Measurements from ENCODE around the gene PDGFD.

PDGFD gene

DNA sequence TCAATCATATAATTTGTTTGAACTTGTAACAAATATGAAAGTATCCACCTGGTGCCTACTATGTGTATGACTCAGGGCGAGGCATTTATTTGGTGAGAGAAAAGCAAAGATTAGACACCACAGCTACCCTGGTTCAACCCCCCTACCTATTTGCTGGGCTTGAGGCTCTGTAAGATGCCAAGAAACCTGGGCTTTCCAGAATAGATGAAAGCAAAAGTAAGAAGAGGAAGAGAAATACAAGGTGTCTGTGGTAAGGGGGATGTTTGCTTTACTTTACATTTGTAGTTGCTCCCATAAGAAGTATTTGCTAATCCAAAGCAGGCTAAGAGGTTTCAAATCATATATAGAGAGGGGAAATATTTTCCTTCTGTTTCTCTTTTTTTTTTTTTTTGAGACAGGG lies 65.8 kb downstream of the PDGFD start:
- 100% methylated on average over 1 of the region's 1 CpG for WGBS, 2 experiments
- H3K36me3 ChIP-seq (ENCODE audit: control insufficient read depth, insufficient read depth, low read length): no peaks in the 10 kb centered on the region
- H3K9me3 ChIP-seq (ENCODE audit: control insufficient read depth, low read length): no peaks in the 10 kb centered on the region
- H3K4me3 ChIP-seq (ENCODE audit: insufficient read depth, low read depth, low read length): no peak overlapping the region
- H3K4me1 ChIP-seq (ENCODE audit: control insufficient read depth, insufficient read depth, low read length): no peaks in the 10 kb centered on the region
- no peak overlapping the region for H3K27ac ChIP-seq (ENCODE audit: insufficient read depth, low read depth, low read length, poor library complexity, severe bottlenecking)
- H3K27me3 ChIP-seq (ENCODE audit: control insufficient read depth, insufficient read depth, low read length, poor library complexity, severe bottlenecking): no peaks in the 10 kb centered on the region

GRCh38 chr11:104096900-104097299 lies 67.0 kb downstream of the PDGFD start:
- Histone ChIP-seq H3K27ac (ENCODE audit: insufficient read depth, low read depth, low read length, poor library complexity, severe bottlenecking) (no peak overlapping the region), H3K4me3 (ENCODE audit: insufficient read depth, low read depth, low read length) (no peak overlapping the region), H3K36me3 (ENCODE audit: control insufficient read depth, insufficient read depth, low read length) (no peaks in the 10 kb centered on the region), H3K27me3 (ENCODE audit: control insufficient read depth, insufficient read depth, low read length, poor library complexity, severe bottlenecking) (no peaks in the 10 kb centered on the region), H3K9me3 (ENCODE audit: control insufficient read depth, low read length) (no peaks in the 10 kb centered on the region), H3K4me1 (ENCODE audit: control insufficient read depth, insufficient read depth, low read length) (no peaks in the 10 kb centered on the region)
- WGBS, 2 experiments: 91 to 95% methylated on average over 3 of the region's 4 CpGs

DNA sequence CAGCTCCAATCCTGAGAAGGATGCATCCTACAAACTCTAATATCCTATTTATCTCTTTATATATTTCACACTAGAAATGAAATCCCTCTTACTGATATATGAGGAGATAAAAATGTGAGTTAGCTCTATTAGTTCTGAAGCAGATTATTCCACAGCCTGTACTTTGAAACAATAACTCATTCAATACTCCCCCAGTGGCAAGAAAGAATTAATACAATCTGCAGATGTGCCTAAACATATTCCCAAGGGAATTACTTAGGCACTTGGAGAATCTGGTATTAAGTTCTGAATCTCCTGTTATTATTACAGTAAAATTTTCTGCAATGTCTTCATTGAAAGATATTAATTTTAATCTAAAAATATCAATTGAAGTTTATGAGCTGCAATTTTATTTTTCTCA lies 68.2 kb downstream of the PDGFD start:
- Histone ChIP-seq H3K27ac (ENCODE audit: insufficient read depth, low read depth, low read length, poor library complexity, severe bottlenecking) (no peak overlapping the region), H3K9me3 (ENCODE audit: control insufficient read depth, low read length) (no peaks in the 10 kb centered on the region), H3K4me1 (ENCODE audit: control insufficient read depth, insufficient read depth, low read length) (no peaks in the 10 kb centered on the region), H3K27me3 (ENCODE audit: control insufficient read depth, insufficient read depth, low read length, poor library complexity, severe bottlenecking) (no peaks in the 10 kb centered on the region), H3K36me3 (ENCODE audit: control insufficient read depth, insufficient read depth, low read length) (no peaks in the 10 kb centered on the region), H3K4me3 (ENCODE audit: insufficient read depth, low read depth, low read length) (no peak overlapping the region)

DNA sequence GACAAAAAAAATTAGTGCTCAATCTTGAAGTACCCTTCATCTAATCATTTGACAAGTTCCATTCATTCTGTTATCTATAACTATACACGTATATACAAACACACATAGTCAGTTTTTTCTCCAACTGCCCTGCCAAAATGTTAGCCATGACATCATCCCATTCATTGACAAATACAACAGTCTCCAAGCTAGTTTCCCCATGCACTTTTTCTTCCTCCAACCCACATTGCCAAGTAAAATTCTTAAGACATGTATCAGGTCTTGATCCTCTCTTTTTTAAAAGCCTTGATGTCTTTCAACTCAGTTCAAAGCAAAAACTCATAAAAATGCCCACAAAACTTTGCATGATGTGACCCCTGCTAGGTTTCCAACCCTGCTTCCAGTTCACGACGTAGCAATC lies 69.4 kb downstream of the PDGFD start:
- Histone ChIP-seq H3K36me3 (ENCODE audit: control insufficient read depth, insufficient read depth, low read length) (no peaks in the 10 kb centered on the region), H3K9me3 (ENCODE audit: control insufficient read depth, low read length) (no peaks in the 10 kb centered on the region), H3K4me3 (ENCODE audit: insufficient read depth, low read depth, low read length) (no peak overlapping the region), H3K4me1 (ENCODE audit: control insufficient read depth, insufficient read depth, low read length) (no peaks in the 10 kb centered on the region), H3K27ac (ENCODE audit: insufficient read depth, low read depth, low read length, poor library complexity, severe bottlenecking) (no peak overlapping the region), H3K27me3 (ENCODE audit: control insufficient read depth, insufficient read depth, low read length, poor library complexity, severe bottlenecking) (no peaks in the 10 kb centered on the region)
- 92 to 95% methylated on average over 3 of the region's 3 CpGs for WGBS, 2 experiments

- H3K36me3 ChIP-seq (ENCODE audit: control insufficient read depth, insufficient read depth, low read length): no peaks in the 10 kb centered on the region
- H3K9me3 ChIP-seq (ENCODE audit: control insufficient read depth, low read length): no peaks in the 10 kb centered on the region
- no peaks in the 10 kb centered on the region for H3K4me1 ChIP-seq (ENCODE audit: control insufficient read depth, insufficient read depth, low read length)
- H3K27ac ChIP-seq (ENCODE audit: insufficient read depth, low read depth, low read length, poor library complexity, severe bottlenecking): no peak overlapping the region
- no peaks in the 10 kb centered on the region for H3K27me3 ChIP-seq (ENCODE audit: control insufficient read depth, insufficient read depth, low read length, poor library complexity, severe bottlenecking)
- WGBS, 2 experiments: 94 to 95% methylated on average over 4 to 5 of the region's 5 CpGs
- no peak overlapping the region for H3K4me3 ChIP-seq (ENCODE audit: insufficient read depth, low read depth, low read length)
Observed at GRCh38 chr11:104093426-104094280, 70.3 kb downstream of the PDGFD start.

DNA sequence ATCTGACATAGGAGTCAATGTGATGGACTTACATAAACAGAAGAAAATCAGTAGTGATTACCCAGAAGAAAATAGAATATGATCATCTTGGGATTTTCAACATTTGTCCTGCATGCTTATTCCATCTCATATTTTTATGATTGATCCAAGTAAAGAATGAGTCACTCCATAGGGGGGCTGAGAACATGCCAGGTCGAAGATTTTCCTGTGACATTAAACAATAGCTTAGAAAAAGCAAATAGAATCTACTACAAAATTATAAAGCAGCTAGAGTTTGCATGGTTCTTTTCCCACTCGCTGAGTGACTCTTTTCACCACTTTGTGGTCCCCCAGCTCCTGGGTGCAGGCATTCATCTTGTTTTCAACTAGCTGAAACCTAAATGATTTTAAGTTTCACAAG lies 71.2 kb downstream of the PDGFD start:
- no peaks in the 10 kb centered on the region for H3K9me3 ChIP-seq (ENCODE audit: control insufficient read depth, low read length)
- no peaks in the 10 kb centered on the region for H3K4me1 ChIP-seq (ENCODE audit: control insufficient read depth, insufficient read depth, low read length)
- no peak overlapping the region for H3K27ac ChIP-seq (ENCODE audit: insufficient read depth, low read depth, low read length, poor library complexity, severe bottlenecking)
- H3K4me3 ChIP-seq (ENCODE audit: insufficient read depth, low read depth, low read length): no peak overlapping the region
- H3K36me3 ChIP-seq (ENCODE audit: control insufficient read depth, insufficient read depth, low read length): no peaks in the 10 kb centered on the region
- 93 to 94% methylated on average over 2 of the region's 2 CpGs for WGBS, 2 experiments
- no peaks in the 10 kb centered on the region for H3K27me3 ChIP-seq (ENCODE audit: control insufficient read depth, insufficient read depth, low read length, poor library complexity, severe bottlenecking)

DNA sequence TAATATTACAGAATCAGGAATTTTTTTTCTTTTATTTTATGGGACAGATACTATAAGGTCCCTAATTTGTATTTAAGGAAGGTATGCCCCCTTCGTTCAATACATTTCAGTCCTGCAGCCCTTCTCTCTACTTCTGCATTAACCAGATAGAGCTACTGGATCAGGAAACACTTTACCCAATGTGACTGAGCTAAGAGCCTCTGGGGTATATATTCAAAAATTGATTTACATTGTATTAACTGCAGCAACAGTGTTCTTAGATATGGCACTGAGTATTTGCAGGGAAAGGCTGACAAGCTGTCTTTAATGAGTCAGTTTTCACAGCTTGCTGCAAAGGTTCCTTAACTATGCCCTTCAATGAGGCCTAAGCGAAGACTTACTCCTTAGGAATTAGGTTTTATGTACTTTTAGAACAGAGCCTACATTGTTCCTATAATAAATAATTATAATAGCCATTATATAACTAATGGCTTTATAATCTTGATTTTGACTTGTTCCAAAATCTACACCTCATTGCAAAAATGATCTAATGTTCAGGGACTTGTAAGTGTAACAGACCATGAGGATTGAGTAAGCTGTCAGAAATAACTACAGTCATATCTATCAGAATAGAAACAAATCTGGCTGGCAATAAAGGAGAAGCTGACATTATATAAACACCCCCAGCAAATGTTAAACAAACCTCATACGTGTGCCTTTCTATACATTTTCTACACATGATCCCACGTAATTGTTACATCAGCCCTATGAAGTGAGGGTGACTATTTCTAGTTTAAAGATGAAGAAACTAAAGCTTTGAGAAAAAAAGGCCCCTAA lies 72.5 kb downstream of the PDGFD start:
- WGBS, 2 experiments: 86 to 96% methylated on average over 1 to 4 of the region's 4 CpGs
- no peaks in the 10 kb centered on the region for H3K27me3 ChIP-seq (ENCODE audit: control insufficient read depth, insufficient read depth, low read length, poor library complexity, severe bottlenecking)
- H3K4me3 ChIP-seq (ENCODE audit: insufficient read depth, low read depth, low read length): no peak overlapping the region
- H3K36me3 ChIP-seq (ENCODE audit: control insufficient read depth, insufficient read depth, low read length): no peaks in the 10 kb centered on the region
- H3K27ac ChIP-seq (ENCODE audit: insufficient read depth, low read depth, low read length, poor library complexity, severe bottlenecking): no peak overlapping the region
- H3K9me3 ChIP-seq (ENCODE audit: control insufficient read depth, low read length): no peaks in the 10 kb centered on the region
- no peaks in the 10 kb centered on the region for H3K4me1 ChIP-seq (ENCODE audit: control insufficient read depth, insufficient read depth, low read length)

GRCh38 chr11:104090767-104091166 lies 73.2 kb downstream of the PDGFD start:
- no peaks in the 10 kb centered on the region for H3K36me3 ChIP-seq (ENCODE audit: control insufficient read depth, insufficient read depth, low read length)
- H3K4me1 ChIP-seq (ENCODE audit: control insufficient read depth, insufficient read depth, low read length): no peaks in the 10 kb centered on the region
- no peak overlapping the region for H3K27ac ChIP-seq (ENCODE audit: insufficient read depth, low read depth, low read length, poor library complexity, severe bottlenecking)
- no peaks in the 10 kb centered on the region for H3K9me3 ChIP-seq (ENCODE audit: control insufficient read depth, low read length)
- no peaks in the 10 kb centered on the region for H3K27me3 ChIP-seq (ENCODE audit: control insufficient read depth, insufficient read depth, low read length, poor library complexity, severe bottlenecking)
- 91 to 94% methylated on average over 3 of the region's 3 CpGs for WGBS, 2 experiments
- H3K4me3 ChIP-seq (ENCODE audit: insufficient read depth, low read depth, low read length): no peak overlapping the region

GRCh38 chr11:104089481-104089880 lies 74.5 kb downstream of the PDGFD start:
- Histone ChIP-seq H3K27me3 (ENCODE audit: control insufficient read depth, insufficient read depth, low read length, poor library complexity, severe bottlenecking) (no peaks in the 10 kb centered on the region), H3K27ac (ENCODE audit: insufficient read depth, low read depth, low read length, poor library complexity, severe bottlenecking) (no peak overlapping the region), H3K9me3 (ENCODE audit: control insufficient read depth, low read length) (no peaks in the 10 kb centered on the region), H3K36me3 (ENCODE audit: control insufficient read depth, insufficient read depth, low read length) (no peaks in the 10 kb centered on the region), H3K4me3 (ENCODE audit: insufficient read depth, low read depth, low read length) (no peak overlapping the region), H3K4me1 (ENCODE audit: control insufficient read depth, insufficient read depth, low read length) (no peaks in the 10 kb centered on the region)
- 86 to 94% methylated on average over 1 to 2 of the region's 2 CpGs for WGBS, 2 experiments

GRCh38 chr11:104086621-104087020 lies 77.3 kb downstream of the PDGFD start:
- no peaks in the 10 kb centered on the region for H3K36me3 ChIP-seq (ENCODE audit: control insufficient read depth, insufficient read depth, low read length)
- no peaks in the 10 kb centered on the region for H3K27me3 ChIP-seq (ENCODE audit: control insufficient read depth, insufficient read depth, low read length, poor library complexity, severe bottlenecking)
- H3K4me3 ChIP-seq (ENCODE audit: insufficient read depth, low read depth, low read length): no peak overlapping the region
- no peaks in the 10 kb centered on the region for H3K4me1 ChIP-seq (ENCODE audit: control insufficient read depth, insufficient read depth, low read length)
- no peak overlapping the region for H3K27ac ChIP-seq (ENCODE audit: insufficient read depth, low read depth, low read length, poor library complexity, severe bottlenecking)
- no peaks in the 10 kb centered on the region for H3K9me3 ChIP-seq (ENCODE audit: control insufficient read depth, low read length)
- WGBS, 2 experiments: 92 to 94% methylated on average over 5 of the region's 5 CpGs

Measured in ectodermal cell (in vitro differentiated cells).